Activated CD8-positive, alpha-beta memory T cell treated with anti-CD3 and anti-CD28 coated beads, Interleukin-2, amount 10 ng/mL, durations not matched to agents 7 days and 5 days (primary cell): ENCODE results near the gene MROH2A. TPM values are rescaled to one million over a fixed set of nuclear protein-coding genes. Genes with fewer than 3 reads are reported as not detected.
A peak's percentile ranks its signal among the peaks of the same experiment; 100 is the strongest.

ENCODE experiments used
- ATAC-seq: fragments of 150-1000 bp; cut with Tn5 transposase; one replicate; pipeline ENCODE4 v1.10.0; 2021; ENCODE audit warnings: moderate library complexity
- CTCF ChIA-PET: fragments of 350-600 bp; sonication (Branson Sonifier 250); formaldehyde crosslinking; loops from one replicate; lab custom pipeline; 2021; ENCODE audit warnings: antibody characterized with exemption; lab: Charles Lee
- DNase-seq: peaks from one replicate; pipeline ENCODE4 v3.0.0-alpha.2; 2020
- H3K27ac Mint-ChIP-seq: one replicate; pipeline ENCODE4 v1.8.0; 2021; ENCODE audit warnings: mild to moderate bottlenecking, mixed read lengths
- H3K27me3 Mint-ChIP-seq: one replicate; pipeline ENCODE4 v1.8.0; 2021; ENCODE audit warnings: mixed read lengths
- H3K36me3 Mint-ChIP-seq: one replicate; pipeline ENCODE4 v1.8.0; 2021; ENCODE audit warnings: mild to moderate bottlenecking, mixed read lengths
- H3K4me1 Mint-ChIP-seq: one replicate; pipeline ENCODE4 v1.8.0; 2021; ENCODE audit warnings: mixed read lengths
- H3K4me3 Mint-ChIP-seq: one replicate; pipeline ENCODE4 v1.8.0; 2021; ENCODE audit warnings: mild to moderate bottlenecking, moderate library complexity, mixed read lengths
- H3K9me3 Mint-ChIP-seq: one replicate; pipeline ENCODE4 v1.8.0; 2022; ENCODE audit warnings: low read depth, mixed read lengths
- total RNA-seq, 2 experiments: library from RNA; stranded (reverse); gene quantifications; one replicate each; pipeline ENCODE4 v1.2.3, GENCODE V29; 2021

MROH2A gene
- total RNA-seq, 2 experiments from 2014 or later = not detected

- Mint-ChIP-seq H3K36me3 (no peaks in the 10 kb centered on the region), H3K4me3 (no peak overlapping the region), H3K27ac (no peak overlapping the region), H3K9me3 (no peaks in the 10 kb centered on the region), H3K4me1 (peaks cover 12% of the 10 kb centered on the region), H3K27me3 (peaks cover 2% of the 10 kb centered on the region)
- CTCF ChIA-PET = no interaction called here
- ATAC-seq (no peak), DNase-seq (no peak)
Measured at GRCh38 chr2:233799716-233800115, 21.6 kb downstream of the MROH2A start.

DNA sequence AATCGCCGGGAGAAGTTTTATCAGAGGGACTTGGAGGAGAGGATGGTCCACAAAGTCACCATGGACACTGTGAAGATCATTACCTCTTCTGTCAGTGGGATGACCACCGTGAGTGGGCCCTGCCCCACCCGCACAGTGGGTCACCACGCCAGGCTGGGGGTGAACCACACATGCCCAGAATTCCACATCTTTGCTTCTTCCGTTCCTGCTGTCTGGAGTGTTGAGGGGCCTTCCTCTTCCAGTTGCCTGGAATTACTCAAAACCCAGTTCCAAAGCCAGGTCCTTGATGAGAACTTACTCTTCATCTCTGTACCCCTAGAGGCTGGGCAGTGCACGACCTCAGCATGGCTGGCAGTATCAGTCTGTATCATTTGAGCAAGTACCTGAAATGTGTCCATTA lies 22.1 kb downstream of the MROH2A start:
- H3K36me3 Mint-ChIP-seq = no peaks in the 10 kb centered on the region
- ATAC-seq (no peak), DNase-seq (peak; percentile 31)
- H3K27ac Mint-ChIP-seq = no peak overlapping the region
- peaks cover 12% of the 10 kb centered on the region for H3K4me1 Mint-ChIP-seq
- H3K9me3 Mint-ChIP-seq = no peaks in the 10 kb centered on the region
- CTCF ChIA-PET = no interaction called here
- peaks cover 7% of the 10 kb centered on the region for H3K27me3 Mint-ChIP-seq
- H3K4me3 Mint-ChIP-seq = no peak overlapping the region

GRCh38 chr2:233801357-233802131 lies 23.4 kb downstream of the MROH2A start:
- Mint-ChIP-seq H3K27me3 (peaks cover 17% of the 10 kb centered on the region), H3K27ac (no peak overlapping the region), H3K9me3 (no peaks in the 10 kb centered on the region), H3K36me3 (no peaks in the 10 kb centered on the region), H3K4me1 (peaks cover 12% of the 10 kb centered on the region), H3K4me3 (no peak overlapping the region)
- CTCF ChIA-PET = no interaction called here
- ATAC-seq = peak; percentile 76
- DNase-seq = peak; percentile 59

DNA sequence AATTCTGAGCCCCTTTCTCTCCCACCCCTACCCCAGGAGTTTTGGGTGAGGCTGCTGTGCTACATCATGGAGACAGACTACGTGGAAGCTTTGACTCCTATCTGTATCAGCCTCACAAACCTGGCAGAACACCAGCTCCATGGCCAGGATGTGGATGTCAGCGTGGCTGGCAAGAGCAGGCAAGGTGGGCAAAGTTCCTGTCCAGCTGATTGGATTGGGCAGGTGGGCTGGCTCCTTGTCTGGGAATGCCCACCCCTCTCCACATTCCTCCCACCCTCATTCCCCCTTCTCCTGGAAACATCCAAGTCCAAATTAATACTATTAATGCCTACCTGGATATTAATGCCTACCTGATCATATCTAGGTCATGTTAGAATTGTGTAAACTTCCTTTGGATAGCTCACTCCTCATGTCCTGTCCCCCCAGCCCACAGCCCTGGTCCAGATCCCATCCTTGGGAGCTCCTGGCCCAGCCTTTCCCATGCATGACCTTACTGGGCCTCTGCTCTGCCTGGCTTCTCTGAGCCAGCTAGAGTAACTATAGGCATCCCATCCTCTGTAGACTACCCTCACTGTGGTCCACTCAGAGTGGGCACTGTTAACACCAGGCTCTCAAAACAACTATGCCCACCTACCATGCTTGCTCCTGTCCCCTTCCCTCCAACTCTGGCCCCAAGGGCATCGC lies 24.1 kb downstream of the MROH2A start:
- Mint-ChIP-seq H3K9me3 (no peaks in the 10 kb centered on the region), H3K4me1 (peaks cover 12% of the 10 kb centered on the region), H3K4me3 (no peak overlapping the region), H3K36me3 (no peaks in the 10 kb centered on the region), H3K27ac (no peak overlapping the region), H3K27me3 (peaks cover 17% of the 10 kb centered on the region)
- ATAC-seq (no peak), DNase-seq (no peak)
- CTCF ChIA-PET = no interaction called here

DNA sequence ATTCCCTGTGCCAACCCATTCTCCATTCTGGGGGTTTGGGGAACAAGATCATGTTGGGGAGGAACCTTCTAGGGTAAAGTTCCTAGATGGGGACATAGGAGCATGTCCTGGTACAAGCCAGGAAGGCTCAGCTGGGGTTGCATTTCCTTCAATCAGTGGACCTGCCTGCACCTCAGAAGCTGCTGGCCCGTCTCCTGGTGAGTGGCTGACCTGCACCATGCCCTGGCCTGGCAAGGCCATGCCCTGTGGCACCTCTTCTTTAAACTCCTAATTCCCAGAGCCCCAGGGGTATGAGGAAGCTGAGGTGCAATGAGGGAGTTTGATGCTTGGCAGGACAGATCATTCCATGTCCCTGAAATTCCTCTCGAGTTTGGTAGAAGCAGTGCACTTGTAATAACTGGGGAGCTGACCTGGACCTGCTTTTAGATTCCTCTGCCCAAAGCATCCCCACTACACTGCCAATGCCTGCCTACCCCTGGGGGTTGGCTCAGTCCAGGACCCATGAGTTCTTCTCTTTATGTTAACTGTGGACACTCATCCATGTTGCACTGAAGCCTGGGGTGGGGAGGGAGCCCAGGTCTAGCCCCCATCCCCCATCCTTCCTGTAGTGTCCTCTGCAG lies 25.3 kb downstream of the MROH2A start:
- H3K9me3 Mint-ChIP-seq = no peaks in the 10 kb centered on the region
- H3K4me3 Mint-ChIP-seq = no peak overlapping the region
- ATAC-seq (no peak), DNase-seq (peak; percentile 22)
- peaks cover 12% of the 10 kb centered on the region for H3K4me1 Mint-ChIP-seq
- CTCF ChIA-PET = no interaction called here
- no peaks in the 10 kb centered on the region for H3K36me3 Mint-ChIP-seq
- H3K27me3 Mint-ChIP-seq = peaks cover 21% of the 10 kb centered on the region
- no peak overlapping the region for H3K27ac Mint-ChIP-seq

GRCh38 chr2:233803994-233804393 lies 25.9 kb downstream of the MROH2A start:
- H3K9me3 Mint-ChIP-seq = no peaks in the 10 kb centered on the region
- H3K27ac Mint-ChIP-seq = no peak overlapping the region
- DNase-seq = peak; percentile 25
- no peak overlapping the region for H3K4me3 Mint-ChIP-seq
- H3K36me3 Mint-ChIP-seq = no peaks in the 10 kb centered on the region
- H3K4me1 Mint-ChIP-seq = peaks cover 12% of the 10 kb centered on the region
- H3K27me3 Mint-ChIP-seq = peaks cover 23% of the 10 kb centered on the region
- ATAC-seq = no peak
- CTCF ChIA-PET = no interaction called here

GRCh38 chr2:233807215-233807865 lies 29.2 kb downstream of the MROH2A start:
- H3K9me3 Mint-ChIP-seq = no peaks in the 10 kb centered on the region
- no peak overlapping the region for H3K4me3 Mint-ChIP-seq
- CTCF ChIA-PET = no interaction called here
- no peaks in the 10 kb centered on the region for H3K36me3 Mint-ChIP-seq
- H3K27ac Mint-ChIP-seq = no peak overlapping the region
- DNase-seq (peak; percentile 31), ATAC-seq (no peak)
- no peaks in the 10 kb centered on the region for H3K4me1 Mint-ChIP-seq
- peaks cover 32% of the 10 kb centered on the region for H3K27me3 Mint-ChIP-seq

DNA sequence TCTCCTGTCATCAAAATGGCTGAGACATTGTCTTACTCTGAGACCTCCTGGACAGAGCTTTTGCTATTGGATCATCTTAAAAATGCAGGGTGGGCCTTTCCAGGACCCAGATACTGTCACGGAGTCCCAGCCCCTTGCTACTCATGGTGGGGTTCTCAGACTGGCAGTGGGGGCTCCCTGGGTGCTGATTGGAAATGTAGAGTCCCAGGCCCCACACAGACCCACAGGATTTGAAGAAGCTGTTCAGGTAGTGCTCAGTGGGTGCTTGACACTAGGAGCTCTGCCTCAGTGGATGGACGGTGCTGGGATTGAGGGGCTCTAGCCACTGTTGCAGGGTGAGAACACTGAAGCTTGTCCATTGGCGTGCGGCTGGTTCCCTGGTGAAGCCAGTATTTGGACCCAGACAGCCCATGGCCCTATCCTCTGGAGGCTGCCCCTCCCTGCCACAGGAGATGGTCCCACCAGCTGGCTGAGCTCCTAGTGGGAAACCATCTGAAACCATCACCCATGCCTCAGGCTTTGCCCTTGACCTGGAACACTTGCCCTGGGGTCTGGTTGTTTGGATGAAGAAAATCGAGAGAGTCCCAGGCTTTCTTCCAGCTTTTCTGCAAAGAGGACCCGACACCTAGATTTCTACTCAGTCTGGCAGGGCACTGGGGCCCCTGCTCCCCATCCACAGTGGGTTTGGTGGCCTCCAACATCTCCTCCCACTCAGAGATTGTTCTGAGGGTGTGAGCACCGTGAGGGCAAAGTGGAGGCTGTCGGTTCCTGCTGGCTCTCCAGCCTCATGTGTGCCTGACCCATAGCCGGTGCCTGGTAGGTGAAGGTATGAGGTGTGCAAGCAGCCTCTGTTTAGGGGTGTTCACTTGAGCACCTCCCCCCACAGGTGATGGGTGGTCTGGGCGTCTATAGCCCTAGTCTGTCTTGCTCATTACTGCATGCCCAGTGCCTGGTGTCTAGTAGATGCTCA lies 30.1 kb downstream of the MROH2A start:
- no peak overlapping the region for H3K27ac Mint-ChIP-seq
- peak; percentile 26 for DNase-seq
- CTCF ChIA-PET = no interaction called here
- no peaks in the 10 kb centered on the region for H3K9me3 Mint-ChIP-seq
- ATAC-seq = no peak
- no peaks in the 10 kb centered on the region for H3K4me1 Mint-ChIP-seq
- H3K27me3 Mint-ChIP-seq = peaks cover 32% of the 10 kb centered on the region
- H3K4me3 Mint-ChIP-seq = no peak overlapping the region
- H3K36me3 Mint-ChIP-seq = no peaks in the 10 kb centered on the region

GRCh38 chr2:233810385-233810784 lies 32.3 kb downstream of the MROH2A start:
- H3K27ac Mint-ChIP-seq = no peak overlapping the region
- ATAC-seq = no peak
- no peak overlapping the region for H3K4me3 Mint-ChIP-seq
- no peaks in the 10 kb centered on the region for H3K9me3 Mint-ChIP-seq
- H3K27me3 Mint-ChIP-seq = peaks cover 37% of the 10 kb centered on the region
- no peaks in the 10 kb centered on the region for H3K36me3 Mint-ChIP-seq
- H3K4me1 Mint-ChIP-seq = no peaks in the 10 kb centered on the region
- CTCF ChIA-PET = no interaction called here
- DNase-seq = no peak

DNA sequence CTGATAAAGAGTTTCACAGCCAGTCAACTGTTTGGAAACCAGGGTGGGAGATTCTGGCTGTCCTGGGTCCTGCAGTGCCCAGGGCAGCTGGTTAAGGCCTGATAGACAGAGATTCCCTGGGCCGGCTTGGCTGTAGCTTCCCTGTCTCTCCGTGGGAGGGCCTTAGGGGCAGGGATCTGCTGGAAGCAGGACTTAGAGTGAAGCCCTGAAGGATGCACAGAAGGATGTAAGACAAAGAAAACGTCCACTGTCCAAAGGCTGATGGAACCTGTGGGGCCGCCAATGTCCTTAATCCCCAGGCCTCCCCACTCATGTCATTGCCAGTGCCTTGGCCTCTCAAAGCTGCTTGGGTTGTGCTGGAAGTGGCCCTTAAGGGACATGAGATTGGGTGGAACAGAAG lies 33.0 kb downstream of the MROH2A start:
- CTCF ChIA-PET = no interaction called here
- Mint-ChIP-seq H3K4me3 (no peak overlapping the region), H3K9me3 (no peaks in the 10 kb centered on the region), H3K4me1 (no peaks in the 10 kb centered on the region), H3K36me3 (no peaks in the 10 kb centered on the region), H3K27me3 (peaks cover 35% of the 10 kb centered on the region), H3K27ac (no peak overlapping the region)
- ATAC-seq = no peak
- no peak for DNase-seq

DNA sequence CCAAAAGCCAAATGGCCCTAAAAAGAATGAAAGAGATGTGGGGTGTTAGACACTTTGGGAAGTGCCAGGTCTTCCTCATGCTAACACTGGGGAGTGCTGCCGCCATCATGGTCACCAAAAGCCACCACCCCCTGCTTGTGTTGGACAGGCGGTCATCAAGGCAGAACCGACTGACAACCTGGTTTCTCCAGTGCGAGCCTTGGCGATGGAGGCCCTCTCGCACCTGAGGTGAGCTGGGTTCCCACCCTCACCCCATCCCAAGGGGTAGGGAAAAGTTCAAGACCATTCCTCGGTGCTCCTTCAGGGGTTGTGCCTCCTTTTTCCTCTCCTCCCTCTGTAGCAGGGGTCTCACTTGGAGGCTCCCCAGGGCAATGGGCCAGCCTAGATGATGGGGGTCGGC lies 33.6 kb downstream of the MROH2A start:
- ATAC-seq (no peak), DNase-seq (no peak)
- Mint-ChIP-seq H3K4me3 (no peak overlapping the region), H3K9me3 (no peaks in the 10 kb centered on the region), H3K27me3 (peaks cover 36% of the 10 kb centered on the region), H3K36me3 (no peaks in the 10 kb centered on the region), H3K4me1 (no peaks in the 10 kb centered on the region), H3K27ac (no peak overlapping the region)
- CTCF ChIA-PET = no interaction called here

- CTCF ChIA-PET = no interaction called here
- Mint-ChIP-seq H3K4me1 (no peaks in the 10 kb centered on the region), H3K4me3 (no peak overlapping the region), H3K9me3 (no peaks in the 10 kb centered on the region), H3K27me3 (peaks cover 32% of the 10 kb centered on the region), H3K36me3 (no peaks in the 10 kb centered on the region), H3K27ac (no peak overlapping the region)
- no peak for DNase-seq
- ATAC-seq = no peak
Measured at GRCh38 chr2:233813236-233814055, 35.3 kb downstream of the MROH2A start.
